Esophagus muscularis mucosa (tissue), 4 donors: ENCODE results near the gene ZNF324B.

ENCODE experiments used
- EP300 ChIP-seq: sonication (generic); formaldehyde crosslinking; IDR thresholded peaks from one replicate; pipeline ENCODE4 v1.6.1; 2017; ENCODE audit warnings: antibody characterized with exemption
- POLR2A ChIP-seq: fragments of 450-650 bp; IDR thresholded peaks from one replicate; pipeline ENCODE4 v1.6.1; 2017; ENCODE audit warnings: antibody characterized with exemption, moderate library complexity, mild to moderate bottlenecking, low read depth
- POLR2AphosphoS5 ChIP-seq, 2 donors: sonication (generic); formaldehyde crosslinking; IDR thresholded peaks; one replicate each; pipeline ENCODE4 v1.6.1; 2017; ENCODE audit warnings: antibody characterized with exemption in 2 of 2
- TF ChIP-seq, protein P1 (sequence below), 3 experiments: fragments of 200-600 bp in 2 of 3; fragments of 450-650 bp in 1 of 3; sonication (generic) in 2 of 3; IDR thresholded peaks; one replicate each; pipeline ENCODE4 v1.5.1; 2017 to 2019; ENCODE audit warnings: antibody characterized with exemption in 3 of 3, mild to moderate bottlenecking in 2 of 3, moderate library complexity in 1 of 3

DNA sequence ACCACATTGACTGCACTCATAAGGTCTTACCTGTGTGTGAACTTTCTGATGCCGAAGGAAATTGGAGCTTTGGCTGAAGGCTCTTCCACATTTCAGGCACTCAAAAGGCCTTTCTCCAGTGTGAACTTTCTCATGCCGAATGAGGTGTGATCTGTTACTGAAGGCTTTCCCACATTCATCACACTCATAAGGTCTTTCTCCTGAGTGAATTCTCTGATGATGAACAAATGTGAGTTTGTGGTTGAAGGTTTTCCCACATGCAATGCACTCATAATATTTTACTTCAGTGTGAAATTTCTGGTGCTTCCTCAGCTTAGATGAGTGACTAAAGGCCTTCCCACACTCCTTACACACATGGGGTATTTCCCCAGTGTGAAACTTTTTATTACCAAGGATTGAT, 17.2 kb upstream of the ZNF324B start:
- TF ChIP-seq, protein P1, sequence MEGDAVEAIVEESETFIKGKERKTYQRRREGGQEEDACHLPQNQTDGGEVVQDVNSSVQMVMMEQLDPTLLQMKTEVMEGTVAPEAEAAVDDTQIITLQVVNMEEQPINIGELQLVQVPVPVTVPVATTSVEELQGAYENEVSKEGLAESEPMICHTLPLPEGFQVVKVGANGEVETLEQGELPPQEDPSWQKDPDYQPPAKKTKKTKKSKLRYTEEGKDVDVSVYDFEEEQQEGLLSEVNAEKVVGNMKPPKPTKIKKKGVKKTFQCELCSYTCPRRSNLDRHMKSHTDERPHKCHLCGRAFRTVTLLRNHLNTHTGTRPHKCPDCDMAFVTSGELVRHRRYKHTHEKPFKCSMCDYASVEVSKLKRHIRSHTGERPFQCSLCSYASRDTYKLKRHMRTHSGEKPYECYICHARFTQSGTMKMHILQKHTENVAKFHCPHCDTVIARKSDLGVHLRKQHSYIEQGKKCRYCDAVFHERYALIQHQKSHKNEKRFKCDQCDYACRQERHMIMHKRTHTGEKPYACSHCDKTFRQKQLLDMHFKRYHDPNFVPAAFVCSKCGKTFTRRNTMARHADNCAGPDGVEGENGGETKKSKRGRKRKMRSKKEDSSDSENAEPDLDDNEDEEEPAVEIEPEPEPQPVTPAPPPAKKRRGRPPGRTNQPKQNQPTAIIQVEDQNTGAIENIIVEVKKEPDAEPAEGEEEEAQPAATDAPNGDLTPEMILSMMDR (IDR thresholded peaks at IDR 0.05), result no peak
- no peak for TF ChIP-seq POLR2A
- no peak for TF ChIP-seq POLR2AphosphoS5 (IDR thresholded peaks at IDR 0.05)
- no peak for TF ChIP-seq EP300
